BLaER1 treated with 17β-estradiol and CSF1 and Interleukin-3, amounts not matched to agents 10 nM and 100 nM (cell line): ENCODE data around the gene DYRK1B.

Source experiments
- H3K27ac ChIP-seq, 11 experiments: shearing (Covaris generic); formaldehyde crosslinking; 2 replicates each; pipeline ENCODE4 v1.8.1; 2022
- H3K27me3 ChIP-seq, 11 experiments: shearing (Covaris generic); formaldehyde crosslinking; 2 replicates each; pipeline ENCODE4 v1.8.1; 2022
- H3K36me3 ChIP-seq, 11 experiments: shearing (Covaris generic); formaldehyde crosslinking; 2 replicates each; pipeline ENCODE4 v1.8.1; 2022
- H3K4me1 ChIP-seq, 10 experiments: shearing (Covaris generic); formaldehyde crosslinking; 2 replicates each; pipeline ENCODE4 v1.8.1; 2022
- H3K4me2 ChIP-seq, 11 experiments: shearing (Covaris generic); formaldehyde crosslinking; 2 replicates each; pipeline ENCODE4 v1.8.1; 2022
- H3K4me3 ChIP-seq, 10 experiments: shearing (Covaris generic); formaldehyde crosslinking; 2 replicates each; pipeline ENCODE4 v1.8.1; 2022
- H3K9ac ChIP-seq, 11 experiments: shearing (Covaris generic); formaldehyde crosslinking; 2 replicates each; pipeline ENCODE4 v1.8.1; 2022
- H3K9me3 ChIP-seq, 11 experiments: shearing (Covaris generic); formaldehyde crosslinking; replicated peaks in 1 of 11; 2 replicates each; pipeline ENCODE4 v1.8.1; 2022
- H4K20me1 ChIP-seq, 11 experiments: shearing (Covaris generic); formaldehyde crosslinking; 2 replicates each; pipeline ENCODE4 v1.8.1; 2022
- Cebpa-rat ChIP-seq, 11 experiments: shearing (Covaris generic); IDR thresholded peaks; 2 replicates each; pipeline ENCODE4 v1.8.1; 2022

The DYRK1B gene

DNA sequence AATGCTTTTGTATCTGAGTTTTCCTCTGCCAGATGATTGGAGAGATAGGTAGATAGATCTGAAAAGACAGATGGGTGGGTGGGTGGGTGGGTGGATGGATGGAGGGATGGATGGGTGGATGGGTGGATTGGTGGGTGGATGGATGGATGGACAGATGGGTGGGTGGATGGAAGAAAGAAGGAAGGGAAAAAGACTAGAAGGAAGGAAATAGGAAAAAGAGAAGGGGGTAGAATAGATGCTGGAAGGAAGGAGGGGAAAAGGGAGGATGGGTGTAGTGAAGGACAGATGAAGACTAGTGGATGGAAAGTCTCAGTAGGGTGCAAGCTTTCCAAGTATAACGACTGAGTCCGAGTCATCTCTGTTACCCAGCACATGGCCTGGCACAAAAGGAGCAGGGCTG lies 31.2 kb upstream of the DYRK1B start:
- no peak overlapping the region for H3K9ac ChIP-seq
- H3K36me3 ChIP-seq = peaks cover 0 to 77% (median 0%) of the 10 kb centered on the region in 11 experiments; a peak in 6 of 22 replicates
- peaks cover 0 to 7% (median 0%) of the 10 kb centered on the region in 11 experiments; a peak in 1 of 22 replicates for H4K20me1 ChIP-seq
- no peaks in the 10 kb centered on the region for H3K9me3 ChIP-seq
- no peak for TF ChIP-seq Cebpa-rat (IDR thresholded peaks at IDR 0.05)
- peaks cover 0 to 9% (median 0%) of the 10 kb centered on the region in 10 experiments; a peak in 4 of 20 replicates for H3K4me1 ChIP-seq
- H3K4me2 ChIP-seq = no peak overlapping the region
- no peak overlapping the region for H3K27ac ChIP-seq
- no peak overlapping the region for H3K4me3 ChIP-seq
- no peaks in the 10 kb centered on the region for H3K27me3 ChIP-seq

DNA sequence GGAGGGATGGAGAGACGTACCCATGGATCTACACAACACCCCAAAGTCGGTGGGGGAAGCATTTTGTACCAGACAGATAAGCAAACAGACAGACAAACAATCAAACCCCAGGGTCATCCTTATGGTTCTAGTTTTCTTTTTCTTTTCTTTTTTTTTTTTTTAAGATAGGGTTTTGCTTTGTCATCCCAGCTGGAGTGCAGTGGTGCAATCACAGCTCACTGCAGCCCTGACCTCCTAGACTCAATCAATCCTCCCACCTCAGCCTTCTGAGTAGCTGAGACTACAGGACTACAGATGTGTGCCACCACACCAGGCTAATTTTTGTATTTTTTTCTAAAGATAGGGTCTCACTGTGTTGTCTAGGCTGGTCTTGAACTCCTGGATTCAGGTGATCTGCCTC lies 30.2 kb upstream of the DYRK1B start:
- Histone ChIP-seq H3K27ac (peak overlapping the region in 1 of 11 experiments; percentile 2; a peak in 1 of 22 replicates), H3K27me3 (no peaks in the 10 kb centered on the region), H3K9me3 (no peaks in the 10 kb centered on the region), H3K4me1 (peaks cover 0 to 9% (median 0%) of the 10 kb centered on the region in 10 experiments; a peak in 4 of 20 replicates), H3K4me3 (no peak overlapping the region), H3K9ac (no peak overlapping the region), H3K4me2 (peak overlapping the region in 2 of 11 experiments; percentile 3 to 17; a peak in 1 of 22 replicates), H4K20me1 (0 out of 22 replicates have a peak, but pooled peaks cover 0 to 3% (median 0%) of the 10 kb centered on the region in 11 experiments), H3K36me3 (peaks cover 0 to 66% (median 0%) of the 10 kb centered on the region in 11 experiments; a peak in 6 of 22 replicates)
- TF ChIP-seq Cebpa-rat (IDR thresholded peaks at IDR 0.05) = no peak

DNA sequence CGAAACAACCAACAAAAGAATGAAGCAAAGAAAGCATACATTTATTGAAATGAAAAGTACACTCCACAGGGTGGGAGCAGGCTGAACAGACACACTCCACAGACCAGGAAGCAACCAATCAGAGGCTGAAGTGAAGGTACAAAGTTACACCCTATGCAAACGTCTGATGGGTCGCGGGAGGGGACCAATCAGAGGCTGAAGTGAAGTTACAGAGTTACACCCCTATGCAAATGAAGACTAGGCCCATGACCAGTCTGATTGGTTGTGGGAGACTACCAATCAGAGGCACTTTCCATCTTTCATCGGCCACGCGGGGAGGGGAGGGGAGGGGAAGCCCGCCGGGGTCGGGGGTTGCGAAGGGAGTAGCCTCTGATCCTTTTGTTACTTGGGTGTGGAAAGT lies 24.6 kb upstream of the DYRK1B start:
- H3K9me3 ChIP-seq = no peaks in the 10 kb centered on the region
- H3K4me1 ChIP-seq = no peaks in the 10 kb centered on the region
- H3K4me3 ChIP-seq = no peak overlapping the region
- no peak overlapping the region for H3K4me2 ChIP-seq
- H3K9ac ChIP-seq = no peak overlapping the region
- H3K36me3 ChIP-seq = peaks cover 0 to 12% (median 0%) of the 10 kb centered on the region in 11 experiments; a peak in 4 of 22 replicates
- no peak overlapping the region for H3K27ac ChIP-seq
- H3K27me3 ChIP-seq = no peaks in the 10 kb centered on the region
- no peak for TF ChIP-seq Cebpa-rat (IDR thresholded peaks at IDR 0.05)
- H4K20me1 ChIP-seq = no peaks in the 10 kb centered on the region

DNA sequence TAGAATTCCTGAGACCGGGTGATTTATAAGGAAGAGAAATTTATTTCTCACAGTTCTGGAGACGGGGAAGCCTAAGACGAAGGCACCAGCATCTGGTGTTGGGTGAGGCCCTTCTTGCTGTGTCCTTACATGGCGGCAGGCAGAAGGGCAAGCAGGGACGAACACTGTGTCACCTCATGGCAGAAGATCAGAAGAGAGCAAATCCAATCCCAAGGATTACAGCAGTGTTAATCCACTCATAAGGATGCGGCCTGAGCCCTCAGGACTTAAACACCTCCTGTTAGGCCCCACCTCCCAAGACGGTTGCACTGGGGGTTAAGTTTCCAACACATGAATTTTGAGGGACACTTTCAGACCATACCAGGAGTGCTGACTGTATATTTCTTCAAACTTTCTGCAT lies 18.9 kb upstream of the DYRK1B start:
- Histone ChIP-seq H3K27ac (no peak overlapping the region), H3K9ac (no peak overlapping the region), H3K4me2 (no peak overlapping the region)

DNA sequence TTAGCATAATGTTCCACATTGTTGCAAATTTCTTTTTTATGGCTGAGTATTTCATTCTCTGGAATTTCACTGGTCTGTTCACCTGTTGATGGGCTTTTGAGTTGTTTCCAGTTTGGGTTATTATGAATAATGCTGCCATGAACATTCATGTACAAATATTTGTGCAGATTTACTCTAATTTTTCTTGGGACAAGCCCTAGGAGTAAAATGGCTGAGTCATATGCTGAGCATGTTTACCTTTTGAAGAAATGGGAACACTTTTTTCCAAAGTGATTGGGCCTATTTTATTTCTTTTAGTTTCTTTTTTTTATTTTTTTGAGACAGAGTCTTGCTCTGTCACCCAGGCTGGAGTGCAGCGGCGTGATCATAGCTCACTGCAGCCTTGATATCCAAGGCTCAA lies 16.9 kb upstream of the DYRK1B start:
- no peaks in the 10 kb centered on the region for H3K36me3 ChIP-seq
- H3K9me3 ChIP-seq = no peaks in the 10 kb centered on the region
- no peak overlapping the region for H3K4me2 ChIP-seq

More for the DNA sequence above, 18.9 kb upstream of the DYRK1B start:
- H4K20me1 ChIP-seq = no peaks in the 10 kb centered on the region
- TF ChIP-seq Cebpa-rat (IDR thresholded peaks at IDR 0.05) = no peak
- H3K36me3 ChIP-seq = no peaks in the 10 kb centered on the region
- no peaks in the 10 kb centered on the region for H3K27me3 ChIP-seq
- H3K4me3 ChIP-seq = no peak overlapping the region
- H3K4me1 ChIP-seq = no peaks in the 10 kb centered on the region
- no peaks in the 10 kb centered on the region for H3K9me3 ChIP-seq

DNA sequence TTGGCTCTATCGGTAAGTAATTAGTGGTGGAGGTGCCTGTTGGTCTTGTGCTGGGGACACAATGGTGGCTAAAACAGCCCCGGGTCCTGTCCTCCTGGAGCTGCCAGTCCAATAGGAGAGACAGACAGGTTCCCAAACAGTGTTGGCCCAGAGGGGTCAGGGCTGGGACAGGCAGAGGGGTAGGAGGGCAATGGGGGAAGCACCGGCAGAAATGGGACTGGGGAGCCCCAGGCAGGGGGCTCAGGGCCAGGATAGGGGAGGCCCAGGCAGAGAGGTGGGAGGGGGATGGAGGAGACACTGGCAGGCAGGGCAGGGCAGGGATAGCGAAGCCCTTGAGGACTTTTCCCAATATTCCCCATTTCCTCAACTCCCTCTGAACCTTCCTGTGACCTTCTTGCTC lies 14.4 kb upstream of the DYRK1B start:
- Histone ChIP-seq H3K9me3 (no peaks in the 10 kb centered on the region), H3K36me3 (peaks cover 0 to 2% (median 0%) of the 10 kb centered on the region in 11 experiments; a peak in 1 of 22 replicates), H3K27ac (no peak overlapping the region), H4K20me1 (peaks cover 0 to 27% (median 23%) of the 10 kb centered on the region in 11 experiments; a peak in 21 of 22 replicates), H3K4me2 (no peak overlapping the region), H3K4me3 (no peak overlapping the region), H3K9ac (no peak overlapping the region), H3K4me1 (peaks cover 26 to 34% (median 30%) of the 10 kb centered on the region in 10 experiments), H3K27me3 (no peaks in the 10 kb centered on the region)
- TF ChIP-seq Cebpa-rat (IDR thresholded peaks at IDR 0.05) = no peak

More for the DNA sequence above, 16.9 kb upstream of the DYRK1B start:
- H3K27me3 ChIP-seq = no peaks in the 10 kb centered on the region
- peaks cover 0 to 2% (median 0%) of the 10 kb centered on the region in 11 experiments; a peak in 3 of 22 replicates for H4K20me1 ChIP-seq
- H3K27ac ChIP-seq = no peak overlapping the region
- H3K4me3 ChIP-seq = no peak overlapping the region
- H3K4me1 ChIP-seq = peaks cover 9 to 13% (median 11%) of the 10 kb centered on the region in 10 experiments
- H3K9ac ChIP-seq = no peak overlapping the region
- TF ChIP-seq Cebpa-rat (IDR thresholded peaks at IDR 0.05) = no peak

DNA sequence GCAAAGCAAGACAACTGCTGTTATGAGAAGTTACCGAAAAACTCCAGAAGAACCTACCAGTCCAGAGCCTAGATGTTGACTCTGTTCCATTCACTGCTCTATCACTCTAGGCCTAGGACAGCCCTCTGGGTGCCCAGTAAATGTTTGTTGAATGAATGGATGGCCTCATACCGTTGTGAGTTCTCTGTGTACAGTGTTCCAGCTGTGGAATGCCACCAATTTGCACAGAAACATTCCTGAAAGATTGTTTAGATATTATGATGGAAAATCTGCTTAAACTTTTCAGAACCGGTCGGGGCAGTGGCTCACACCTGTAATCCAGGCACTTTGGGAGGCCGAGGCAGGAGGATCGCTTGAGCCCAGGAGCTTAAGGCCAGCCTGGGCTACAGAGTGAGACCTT lies 13.6 kb upstream of the DYRK1B start:
- no peak for TF ChIP-seq Cebpa-rat (IDR thresholded peaks at IDR 0.05)

DNA sequence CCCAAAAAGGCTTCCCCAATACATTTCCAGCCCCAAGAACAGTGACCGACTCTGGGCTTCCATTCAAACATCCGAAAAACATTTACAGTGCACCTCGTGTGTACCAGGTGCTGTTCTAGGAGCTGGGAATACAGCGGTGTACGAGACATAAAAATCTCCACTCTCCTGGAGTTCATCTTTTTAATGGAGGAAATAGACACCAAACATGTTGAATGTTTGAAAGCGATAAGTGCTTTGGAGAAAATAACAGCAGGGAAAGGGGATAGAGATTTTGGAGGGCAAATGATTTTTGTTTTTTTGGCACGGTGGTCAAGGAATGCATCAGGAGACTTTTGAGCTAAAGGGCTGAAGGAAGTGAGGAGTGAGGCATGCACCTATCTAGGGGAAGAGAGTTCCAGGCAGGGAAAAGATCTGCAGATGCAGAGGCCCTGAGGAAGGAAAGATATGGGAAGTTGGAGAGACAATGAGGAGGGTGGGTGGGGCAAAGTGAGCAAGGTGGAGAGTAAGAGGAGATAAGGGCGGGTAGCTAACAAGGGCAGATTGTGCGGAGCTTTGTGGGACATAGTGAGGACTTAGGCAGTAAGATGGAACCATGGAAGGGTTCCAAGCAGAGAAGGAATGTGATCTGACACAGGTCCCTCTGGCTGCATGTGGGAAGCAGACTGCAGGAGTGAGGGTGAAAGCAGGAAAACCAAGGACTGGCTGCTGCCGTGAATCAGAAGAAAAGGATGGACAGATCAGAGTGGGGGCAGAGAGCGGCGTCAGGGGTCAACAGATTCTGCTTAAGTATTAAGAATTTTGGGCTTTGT lies 12.9 kb upstream of the DYRK1B start:
- peak overlapping the region; percentile 84 to 97 (median 90) for H3K9ac ChIP-seq
- H3K9me3 ChIP-seq = no peaks in the 10 kb centered on the region
- H3K27me3 ChIP-seq = no peaks in the 10 kb centered on the region
- peaks cover 7 to 42% (median 39%) of the 10 kb centered on the region in 11 experiments; a peak in 21 of 22 replicates for H4K20me1 ChIP-seq
- peak overlapping the region; percentile 87 to 98 (median 95) for H3K4me2 ChIP-seq
- peaks cover 39 to 48% (median 43%) of the 10 kb centered on the region in 10 experiments for H3K4me1 ChIP-seq
- H3K4me3 ChIP-seq = peak overlapping the region; percentile 69 to 99 (median 92)
- H3K36me3 ChIP-seq = peaks cover 0 to 6% (median 0%) of the 10 kb centered on the region in 11 experiments; a peak in 2 of 22 replicates
- no peak for TF ChIP-seq Cebpa-rat (IDR thresholded peaks at IDR 0.05)
- peak overlapping the region; percentile 59 to 88 (median 82); a peak in 21 of 22 replicates for H3K27ac ChIP-seq

More for the DNA sequence above, 13.6 kb upstream of the DYRK1B start:
- no peaks in the 10 kb centered on the region for H3K9me3 ChIP-seq
- H3K4me2 ChIP-seq = peak overlapping the region in 5 of 11 experiments; percentile 87 to 96 (median 92); a peak in 7 of 22 replicates
- peaks cover 7 to 36% (median 32%) of the 10 kb centered on the region in 11 experiments; a peak in 21 of 22 replicates for H4K20me1 ChIP-seq
- no peak overlapping the region for H3K27ac ChIP-seq
- H3K4me3 ChIP-seq = no peak overlapping the region
- peaks cover 35 to 43% (median 39%) of the 10 kb centered on the region in 10 experiments for H3K4me1 ChIP-seq
- H3K36me3 ChIP-seq = peaks cover 0 to 6% (median 0%) of the 10 kb centered on the region in 11 experiments; a peak in 2 of 22 replicates
- no peak overlapping the region for H3K9ac ChIP-seq
- H3K27me3 ChIP-seq = no peaks in the 10 kb centered on the region
